ENCODE results near the gene FRRS1. TPM values are rescaled to one million over a fixed set of nuclear protein-coding genes. Genes with fewer than 3 reads are reported as not detected.

Gene FRRS1
- total and polyA plus RNA-seq, 8 donors: 8.0 to 15.1 (median 12.4) TPM

GRCh38 chr1:99782397-99782796 lies 16.0 kb upstream of the FRRS1 start:
- no peak for ATAC-seq
- Histone ChIP-seq H3K4me3 (no peak overlapping the region), H3K36me3 (no peaks in the 10 kb centered on the region), H3K27me3 (no peaks in the 10 kb centered on the region), H3K4me1 (no peaks in the 10 kb centered on the region), H3K27ac (no peak overlapping the region), H3K9me3 (no peaks in the 10 kb centered on the region)
- TF ChIP-seq, protein P1, sequence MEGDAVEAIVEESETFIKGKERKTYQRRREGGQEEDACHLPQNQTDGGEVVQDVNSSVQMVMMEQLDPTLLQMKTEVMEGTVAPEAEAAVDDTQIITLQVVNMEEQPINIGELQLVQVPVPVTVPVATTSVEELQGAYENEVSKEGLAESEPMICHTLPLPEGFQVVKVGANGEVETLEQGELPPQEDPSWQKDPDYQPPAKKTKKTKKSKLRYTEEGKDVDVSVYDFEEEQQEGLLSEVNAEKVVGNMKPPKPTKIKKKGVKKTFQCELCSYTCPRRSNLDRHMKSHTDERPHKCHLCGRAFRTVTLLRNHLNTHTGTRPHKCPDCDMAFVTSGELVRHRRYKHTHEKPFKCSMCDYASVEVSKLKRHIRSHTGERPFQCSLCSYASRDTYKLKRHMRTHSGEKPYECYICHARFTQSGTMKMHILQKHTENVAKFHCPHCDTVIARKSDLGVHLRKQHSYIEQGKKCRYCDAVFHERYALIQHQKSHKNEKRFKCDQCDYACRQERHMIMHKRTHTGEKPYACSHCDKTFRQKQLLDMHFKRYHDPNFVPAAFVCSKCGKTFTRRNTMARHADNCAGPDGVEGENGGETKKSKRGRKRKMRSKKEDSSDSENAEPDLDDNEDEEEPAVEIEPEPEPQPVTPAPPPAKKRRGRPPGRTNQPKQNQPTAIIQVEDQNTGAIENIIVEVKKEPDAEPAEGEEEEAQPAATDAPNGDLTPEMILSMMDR (IDR thresholded peaks at IDR 0.05): no peak
- no peak for DNase-seq
- intact Hi-C loops (cut with DNase I): no loop called here

DNA sequence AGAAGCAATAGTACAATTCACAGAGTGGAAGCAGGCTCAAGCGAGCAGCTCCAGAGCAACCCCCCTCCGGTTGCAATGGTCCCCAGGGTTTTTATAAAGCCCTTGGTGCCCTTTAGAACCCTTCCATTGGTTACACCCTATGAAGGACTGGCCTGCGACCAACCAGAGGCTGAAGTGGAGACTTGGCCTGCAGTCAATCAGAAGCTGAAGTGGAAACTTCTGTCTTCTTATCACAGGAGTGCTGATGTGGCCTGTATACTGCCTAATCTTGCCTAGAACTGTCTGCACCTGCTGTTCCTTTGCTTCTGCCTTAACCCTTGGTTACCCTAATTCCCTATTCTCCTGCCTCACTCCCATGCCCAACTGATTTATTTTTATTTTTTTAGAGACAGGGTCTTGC lies 15.4 kb upstream of the FRRS1 start:
- Histone ChIP-seq H3K36me3 (no peaks in the 10 kb centered on the region), H3K4me1 (no peaks in the 10 kb centered on the region), H3K4me3 (no peak overlapping the region), H3K27ac (no peak overlapping the region), H3K9me3 (no peaks in the 10 kb centered on the region), H3K27me3 (no peaks in the 10 kb centered on the region)
- ATAC-seq: no peak
- intact Hi-C loops (cut with DNase I): no loop called here
- TF ChIP-seq, protein P1 (IDR thresholded peaks at IDR 0.05): no peak
- no peak for DNase-seq

- DNase-seq: no peak
These were observed 11.3 kb upstream of the FRRS1 start for GRCh38 chr1:99777752-99778151.

DNA sequence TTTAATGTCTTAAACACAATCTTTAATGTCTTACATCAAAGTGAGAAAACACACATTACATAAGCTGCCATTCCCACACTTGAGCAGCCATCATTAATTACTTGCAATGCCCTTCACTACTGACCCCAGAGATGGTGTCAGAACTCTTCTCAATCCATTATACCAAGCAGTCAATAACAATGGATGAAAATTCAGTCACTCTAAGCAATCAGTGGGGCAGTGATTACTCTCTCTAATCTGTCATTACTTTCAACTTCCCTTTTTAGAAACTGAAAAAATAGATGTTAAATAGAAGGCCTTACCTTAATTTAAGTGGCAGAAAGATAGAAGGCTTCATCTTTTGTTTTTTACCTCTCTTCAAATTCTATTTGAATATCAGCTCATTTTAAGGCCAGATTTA lies 9.7 kb upstream of the FRRS1 start:
- intact Hi-C loops (cut with DNase I): no loop called here
- Histone ChIP-seq H3K36me3 (no peaks in the 10 kb centered on the region), H3K27me3 (no peaks in the 10 kb centered on the region), H3K4me3 (no peak overlapping the region), H3K9me3 (no peaks in the 10 kb centered on the region), H3K4me1 (no peaks in the 10 kb centered on the region), H3K27ac (no peak overlapping the region)
- DNase-seq: no peak
- no peak for ATAC-seq
- TF ChIP-seq, protein P1 (IDR thresholded peaks at IDR 0.05): no peak

More at GRCh38 chr1:99777752-99778151, 11.3 kb upstream of the FRRS1 start:
- Histone ChIP-seq H3K27ac (no peak overlapping the region), H3K9me3 (no peaks in the 10 kb centered on the region), H3K36me3 (no peaks in the 10 kb centered on the region), H3K4me3 (no peak overlapping the region), H3K4me1 (no peaks in the 10 kb centered on the region), H3K27me3 (no peaks in the 10 kb centered on the region)
- intact Hi-C loops (cut with DNase I): no loop called here
- TF ChIP-seq, protein P1 (IDR thresholded peaks at IDR 0.05): no peak
- no peak for ATAC-seq

- H3K4me1 ChIP-seq: no peaks in the 10 kb centered on the region
- DNase-seq: no peak
- H3K27me3 ChIP-seq: no peaks in the 10 kb centered on the region
- H3K36me3 ChIP-seq: no peaks in the 10 kb centered on the region
- intact Hi-C loops (cut with DNase I): no loop called here
- TF ChIP-seq, protein P1 (IDR thresholded peaks at IDR 0.05): no peak
- no peak for ATAC-seq
- no peak overlapping the region for H3K4me3 ChIP-seq
- no peaks in the 10 kb centered on the region for H3K9me3 ChIP-seq
- no peak overlapping the region for H3K27ac ChIP-seq
These were observed 6.4 kb upstream of the FRRS1 start for GRCh38 chr1:99772809-99773208.

All from left lung (tissue), 10 donors.